KMS-11 (cell line): ENCODE results near the gene FYCO1.

ENCODE experiments used
- H2AFZ ChIP-seq: fragments of 200-600 bp; sonication (generic); 2 replicates; pipeline ENCODE4 v1.6.1; 2016; ENCODE audit warnings: antibody characterized with exemption, mixed run types, low read depth
- H3K27ac ChIP-seq: fragments of 200-600 bp; sonication (generic); 2 replicates; pipeline ENCODE4 v1.6.1; 2016; ENCODE audit warnings: mild to moderate bottlenecking, mixed run types
- H3K27me3 ChIP-seq: fragments of 200-600 bp; sonication (generic); 2 replicates; pipeline ENCODE4 v1.6.1; 2017; ENCODE audit warnings: mild to moderate bottlenecking, low read depth, mixed run types, moderate library complexity; ENCODE audit not compliant: insufficient read depth
- H3K36me3 ChIP-seq: fragments of 200-600 bp; sonication (generic); 2 replicates; pipeline ENCODE4 v1.6.1; 2017; ENCODE audit warnings: mild to moderate bottlenecking, mixed run types; ENCODE audit not compliant: insufficient read depth
- H3K4me1 ChIP-seq: fragments of 200-600 bp; sonication (generic); 2 replicates; pipeline ENCODE4 v1.6.1; 2016; ENCODE audit warnings: mild to moderate bottlenecking, low read depth, mixed run types; ENCODE audit not compliant: poor library complexity, severe bottlenecking
- H3K4me2 ChIP-seq: fragments of 200-600 bp; sonication (generic); 2 replicates; pipeline ENCODE4 v1.7.0; 2016; ENCODE audit warnings: mild to moderate bottlenecking, mixed run types
- H3K4me3 ChIP-seq: fragments of 200-600 bp; sonication (generic); IDR thresholded peaks from 2 replicates; pipeline ENCODE4 v1.6.1; 2017; ENCODE audit warnings: low read depth, low read length, mixed read lengths; ENCODE audit not compliant: insufficient read depth
- H3K79me2 ChIP-seq: fragments of 200-600 bp; sonication (generic); 2 replicates; pipeline ENCODE4 v1.6.1; 2016; ENCODE audit warnings: low read depth, mixed run types; ENCODE audit not compliant: insufficient read depth
- H3K9ac ChIP-seq: fragments of 200-600 bp; sonication (generic); 2 replicates; pipeline ENCODE4 v1.6.1; 2016; ENCODE audit warnings: mild to moderate bottlenecking, mixed run types
- H4K20me1 ChIP-seq: fragments of 200-600 bp; sonication (generic); 2 replicates; pipeline ENCODE4 v1.6.1; 2016; ENCODE audit warnings: mild to moderate bottlenecking, mixed run types; ENCODE audit not compliant: insufficient read depth
- CTCF ChIP-seq: fragments of 200-600 bp; sonication (generic); conservative IDR thresholded peaks from 2 replicates; pipeline ENCODE4 v1.6.1; 2017; ENCODE audit warnings: low read depth, mild to moderate bottlenecking, antibody characterized with exemption, low read length, moderate library complexity, mixed read lengths

The FYCO1 gene

GRCh38 chr3:45896956-45897355 is 98.7 kb downstream of the FYCO1 start:
- H2AFZ ChIP-seq, result no peak overlapping the region
- no peak overlapping the region for H3K27ac ChIP-seq
- no peaks in the 10 kb centered on the region for H3K36me3 ChIP-seq
- no peaks in the 10 kb centered on the region for H3K79me2 ChIP-seq
- H3K27me3 ChIP-seq, result no peaks in the 10 kb centered on the region
- H3K9ac ChIP-seq, result no peak overlapping the region
- TF ChIP-seq CTCF, result no peak
- H3K4me1 ChIP-seq, result no peaks in the 10 kb centered on the region
- H3K4me3 ChIP-seq, result no peak overlapping the region
- no peaks in the 10 kb centered on the region for H4K20me1 ChIP-seq
- no peak overlapping the region for H3K4me2 ChIP-seq

- no peaks in the 10 kb centered on the region for H3K27me3 ChIP-seq
- H2AFZ ChIP-seq, result no peak overlapping the region
- H3K4me3 ChIP-seq, result no peak overlapping the region
- no peaks in the 10 kb centered on the region for H3K36me3 ChIP-seq
- no peak overlapping the region for H3K4me2 ChIP-seq
- no peak overlapping the region for H3K9ac ChIP-seq
- TF ChIP-seq CTCF, result no peak
- no peaks in the 10 kb centered on the region for H4K20me1 ChIP-seq
- H3K4me1 ChIP-seq, result no peaks in the 10 kb centered on the region
- no peaks in the 10 kb centered on the region for H3K79me2 ChIP-seq
- H3K27ac ChIP-seq, result no peak overlapping the region
Observed at GRCh38 chr3:45895686-45896468, 99.7 kb downstream of the FYCO1 start.

- TF ChIP-seq CTCF, result no peak
- no peak overlapping the region for H3K27ac ChIP-seq
- no peaks in the 10 kb centered on the region for H4K20me1 ChIP-seq
- H2AFZ ChIP-seq, result no peak overlapping the region
- no peak overlapping the region for H3K9ac ChIP-seq
- H3K79me2 ChIP-seq, result no peaks in the 10 kb centered on the region
- no peaks in the 10 kb centered on the region for H3K4me1 ChIP-seq
- no peaks in the 10 kb centered on the region for H3K36me3 ChIP-seq
- no peaks in the 10 kb centered on the region for H3K27me3 ChIP-seq
- no peak overlapping the region for H3K4me3 ChIP-seq
- H3K4me2 ChIP-seq, result no peak overlapping the region
Observed at GRCh38 chr3:45894015-45894414, 101.6 kb downstream of the FYCO1 start.

GRCh38 chr3:45892161-45892560 is 103.5 kb downstream of the FYCO1 start:
- H3K36me3 ChIP-seq, result no peaks in the 10 kb centered on the region
- H3K4me1 ChIP-seq, result no peaks in the 10 kb centered on the region
- no peak overlapping the region for H2AFZ ChIP-seq
- no peak overlapping the region for H3K4me3 ChIP-seq
- no peak overlapping the region for H3K9ac ChIP-seq
- no peaks in the 10 kb centered on the region for H3K27me3 ChIP-seq
- no peaks in the 10 kb centered on the region for H4K20me1 ChIP-seq
- no peak for TF ChIP-seq CTCF
- H3K79me2 ChIP-seq, result no peaks in the 10 kb centered on the region
- no peak overlapping the region for H3K27ac ChIP-seq
- no peak overlapping the region for H3K4me2 ChIP-seq
